PC-3 (cell line): ENCODE results near the gene CTBP2. TPM values are rescaled to one million over a fixed set of nuclear protein-coding genes. Genes with fewer than 3 reads are reported as not detected.

Experiments used
- ATAC-seq: fragments of 200-7000 bp; cut with Tn5 transposase; 2 replicates; pipeline ENCODE4 v1.9.1; 2020; ENCODE audit warnings: mild to moderate bottlenecking, moderate library complexity
- BruUV-seq: library from RNA; stranded (reverse); fragments of 400-500 nt; replicated peaks from 2 replicates; lab custom pipeline; 2021; lab: Mats Ljungman, UMichigan
- CTCF ChIA-PET: fragments of 300-600 bp; sonication (Branson Sonifier 250); formaldehyde crosslinking; loops from one replicate; lab custom pipeline; 2022; ENCODE audit warnings: antibody characterized with exemption; lab: Charles Lee
- POLR2A ChIA-PET: fragments of 300-600 bp; sonication (Branson Sonifier 250); formaldehyde crosslinking; loops from one replicate; lab custom pipeline; 2022; ENCODE audit warnings: antibody characterized with exemption; ENCODE audit not compliant: unreplicated experiment; lab: Charles Lee
- DNase-seq: peaks from one replicate; pipeline ENCODE4 v3.0.0-alpha.2; 2015
- H2AFZ ChIP-seq: fragments of 300-600 bp; sonication (generic); 2 replicates; pipeline ENCODE4 v1.6.0; 2016; ENCODE audit warnings: antibody characterized with exemption, low read length
- H3F3A ChIP-seq: fragments of 300-600 bp; sonication (generic); one replicate; pipeline ENCODE4 v1.6.0; 2017; ENCODE audit warnings: antibody characterized with exemption, low read length, control low read depth, mild to moderate bottlenecking; ENCODE audit not compliant: unreplicated experiment
- H3K27ac ChIP-seq: fragments of 300-600 bp; sonication (generic); 2 replicates; pipeline ENCODE4 v1.5.1; 2016; ENCODE audit warnings: mild to moderate bottlenecking, low read length
- H3K27me3 ChIP-seq: fragments of 300-600 bp; sonication (generic); 2 replicates; pipeline ENCODE4 v1.6.1; 2016; ENCODE audit warnings: low read length, mixed read lengths
- H3K36me3 ChIP-seq: fragments of 300-600 bp; sonication (generic); 2 replicates; pipeline ENCODE4 v1.6.1; 2016; ENCODE audit warnings: low read depth, mixed run types, low read length, mixed read lengths
- H3K4me1 ChIP-seq: fragments of 300-600 bp; sonication (generic); 2 replicates; pipeline ENCODE4 v1.5.1; 2016; ENCODE audit warnings: low read length; ENCODE audit not compliant: insufficient read depth
- H3K4me2 ChIP-seq: fragments of 300-600 bp; sonication (generic); 2 replicates; pipeline ENCODE4 v1.6.0; 2016; ENCODE audit warnings: low read length
- H3K4me3 ChIP-seq: fragments of 300-600 bp; sonication (generic); 2 replicates; pipeline ENCODE4 v1.5.1; 2016; ENCODE audit warnings: mild to moderate bottlenecking, low read length, mixed read lengths
- H3K79me2 ChIP-seq: fragments of 300-600 bp; sonication (generic); 2 replicates; pipeline ENCODE4 v1.6.1; 2017; ENCODE audit warnings: low read length, mixed read lengths
- H3K9ac ChIP-seq: fragments of 300-600 bp; sonication (generic); 2 replicates; pipeline ENCODE4 v1.6.0; 2016; ENCODE audit warnings: mild to moderate bottlenecking, low read length
- H3K9me2 ChIP-seq: fragments of 300-600 bp; sonication (generic); replicated peaks from 2 replicates; pipeline ENCODE4 v1.6.1; 2016; ENCODE audit warnings: mixed run types, low read length, mixed read lengths
- H3K9me3 ChIP-seq: fragments of 300-600 bp; sonication (generic); 2 replicates; pipeline ENCODE4 v1.6.1; 2016; ENCODE audit warnings: low read length, mixed read lengths
- H4K20me1 ChIP-seq: fragments of 300-600 bp; sonication (generic); 2 replicates; pipeline ENCODE4 v1.6.1; 2016; ENCODE audit warnings: low read length, mixed read lengths
- CTCF ChIP-seq: fragments of 300-600 bp; sonication (generic); conservative IDR thresholded peaks from 2 replicates; pipeline ENCODE4 v1.5.1; 2017; ENCODE audit warnings: antibody characterized with exemption, low read depth, mild to moderate bottlenecking, low read length
- EZH2 ChIP-seq: fragments of 300-600 bp; sonication (generic); IDR thresholded peaks from one replicate; pipeline ENCODE4 v1.6.1; 2017; ENCODE audit warnings: antibody characterized with exemption, mild to moderate bottlenecking, low read length; ENCODE audit not compliant: unreplicated experiment
- EZH2phosphoT487 ChIP-seq: fragments of 300-600 bp; sonication (generic); IDR thresholded peaks from 2 replicates; pipeline ENCODE4 v1.6.1; 2018; ENCODE audit warnings: mild to moderate bottlenecking, antibody characterized with exemption, low read length, borderline replicate concordance
- intact Hi-C: fragments of 100-400 bp; cut with micrococcal nuclease; formaldehyde crosslinking; loops from 2 replicates; pipeline ENCODE4 v1.9.0; 2023
- total RNA-seq: library from RNA; depleted of rRNA; stranded (reverse); fragments of >200 nt; gene quantifications from 2 replicates; pipeline ENCODE4 v1.2.3, GENCODE V29; 2014

CTBP2 gene
- total RNA-seq, 1 experiment from 2014 or later: 78.9 TPM

- Histone ChIP-seq H2AFZ (no peak overlapping the region), H3K27me3 (no peaks in the 10 kb centered on the region), H3K27ac (no peak overlapping the region), H4K20me1 (no peaks in the 10 kb centered on the region), H3K4me3 (no peak overlapping the region), H3K9me2 (no peaks in the 10 kb centered on the region), H3K9me3 (no peaks in the 10 kb centered on the region), H3K4me1 (no peaks in the 10 kb centered on the region), H3K4me2 (no peak overlapping the region), H3F3A (no peaks in the 10 kb centered on the region), H3K79me2 (peaks cover 78% of the 10 kb centered on the region), H3K36me3 (no peaks in the 10 kb centered on the region; the same call in 1 of the 2 replicates), H3K9ac (no peak overlapping the region)
- BruUV-seq: no TSS peak
- POLR2A ChIA-PET: interaction anchor here (0.6 kb wide), 1 partner anchor 13 kb away, joined by 3 read pairs; no protein-coding TSS in a partner anchor
- intact Hi-C loops: no loop called here
- CTCF ChIA-PET: no interaction called here
- TF ChIP-seq EZH2: no peak
- TF ChIP-seq CTCF: no peak
- no peak for TF ChIP-seq EZH2phosphoT487
- no peak for ATAC-seq
- DNase-seq: no peak
These were observed 139.5 kb downstream of the CTBP2 start for GRCh38 chr10:125020871-125021270.

- TF ChIP-seq CTCF (no peak), EZH2phosphoT487 (no peak), EZH2 (no peak)
- H3F3A ChIP-seq: no peaks in the 10 kb centered on the region
- H3K4me2 ChIP-seq: no peak overlapping the region
- no peaks in the 10 kb centered on the region for H3K4me1 ChIP-seq
- intact Hi-C loops: no loop called here
- ChIA-PET CTCF (no interaction called here), POLR2A (no interaction called here)
- H3K27me3 ChIP-seq: no peaks in the 10 kb centered on the region
- DNase-seq: no peak
- H3K4me3 ChIP-seq: no peak overlapping the region
- no peak overlapping the region for H3K27ac ChIP-seq
- H3K9me3 ChIP-seq: no peaks in the 10 kb centered on the region
- H3K79me2 ChIP-seq: peaks cover 74% of the 10 kb centered on the region
- BruUV-seq: no TSS peak
- no peaks in the 10 kb centered on the region for H4K20me1 ChIP-seq
- H3K9me2 ChIP-seq: no peaks in the 10 kb centered on the region
- no peak overlapping the region for H2AFZ ChIP-seq
- H3K36me3 ChIP-seq: no peaks in the 10 kb centered on the region; the same call in 1 of the 2 replicates
- no peak overlapping the region for H3K9ac ChIP-seq
- ATAC-seq: no peak
These were observed 140.0 kb downstream of the CTBP2 start for GRCh38 chr10:125020386-125020785.

- no peak for DNase-seq
- no peak overlapping the region for H3K27ac ChIP-seq
- no peaks in the 10 kb centered on the region; the same call in 1 of the 2 replicates for H3K36me3 ChIP-seq
- ChIA-PET POLR2A (no interaction called here), CTCF (no interaction called here)
- H2AFZ ChIP-seq: no peak overlapping the region
- H3K79me2 ChIP-seq: peaks cover 57% of the 10 kb centered on the region
- BruUV-seq: no TSS peak
- H3K4me2 ChIP-seq: no peak overlapping the region
- no peaks in the 10 kb centered on the region for H3K27me3 ChIP-seq
- no peaks in the 10 kb centered on the region for H3F3A ChIP-seq
- H3K4me3 ChIP-seq: no peak overlapping the region
- no peaks in the 10 kb centered on the region for H3K4me1 ChIP-seq
- TF ChIP-seq EZH2phosphoT487 (no peak), EZH2 (no peak), CTCF (no peak)
- no peaks in the 10 kb centered on the region for H3K9me2 ChIP-seq
- H4K20me1 ChIP-seq: no peaks in the 10 kb centered on the region
- intact Hi-C loops: no loop called here
- no peaks in the 10 kb centered on the region for H3K9me3 ChIP-seq
- H3K9ac ChIP-seq: no peak overlapping the region
- no peak for ATAC-seq
These were observed 141.7 kb downstream of the CTBP2 start for GRCh38 chr10:125018576-125019143.
